Jurkat, Clone E6-1 (cell line): ENCODE results near the gene EMID1. TPM values are rescaled to one million over a fixed set of nuclear protein-coding genes. Genes with fewer than 3 reads are reported as not detected.

Source experiments
- DNase-seq: peaks from one replicate; pipeline ENCODE4 v3.0.0-alpha.2; 2011; ENCODE audit warnings: low read depth, low spot score
- H3K4me3 ChIP-seq: 2 replicates; pipeline ENCODE4 v1.5.1; 2011; ENCODE audit warnings: mild to moderate bottlenecking, low read length, control low read depth, moderate library complexity
- polyA plus RNA-seq: library from polyadenylated mRNA; unstranded; fragments of >200 nt; gene quantifications from one replicate; pipeline ENCODE4 v1.2.1, GENCODE V29; 2012; ENCODE audit warnings: missing spikeins; ENCODE audit not compliant: insufficient read length, insufficient read depth

The EMID1 gene
- polyA plus RNA-seq, result 20.8 TPM

DNA sequence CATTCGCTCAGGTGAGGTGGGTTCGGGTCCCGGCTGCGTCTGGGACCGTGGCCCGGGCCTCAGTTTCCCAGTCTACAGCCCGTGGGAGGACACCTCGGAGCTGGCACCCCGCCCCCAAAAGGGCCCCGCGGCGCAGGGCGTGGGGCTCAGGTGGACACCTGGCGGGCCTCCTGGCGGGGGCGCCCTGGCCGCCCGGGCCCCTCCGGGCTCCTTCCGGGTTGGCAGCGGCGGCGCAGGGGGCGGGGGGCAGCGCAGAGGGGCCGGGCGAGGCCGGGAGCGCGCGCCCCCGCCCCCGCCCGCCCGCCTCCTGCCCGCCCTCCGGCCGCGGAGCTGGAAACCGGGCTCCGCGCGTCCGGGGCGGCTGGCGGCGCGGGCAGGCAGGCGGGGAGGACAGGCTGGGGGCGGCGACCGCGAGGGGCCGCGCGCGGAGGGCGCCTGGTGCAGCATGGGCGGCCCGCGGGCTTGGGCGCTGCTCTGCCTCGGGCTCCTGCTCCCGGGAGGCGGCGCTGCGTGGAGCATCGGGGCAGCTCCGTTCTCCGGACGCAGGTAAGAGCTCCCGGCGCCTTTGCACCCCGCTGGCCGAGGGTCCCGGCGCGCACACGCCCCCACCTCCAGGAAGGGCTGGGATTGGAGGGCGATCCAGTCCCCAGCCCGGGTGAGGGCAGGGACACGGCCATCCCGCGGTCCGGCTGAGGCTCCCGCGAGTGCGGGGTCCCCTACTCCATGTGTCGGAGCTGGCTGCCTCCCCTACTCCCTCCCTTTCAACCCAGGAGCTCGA lies at the start of gene EMID1:
Gene EMID1 (plus strand): TSS at position 303 of the 778 bp plus-strand sequence. CDS start 143 bp downstream, at position 446.
- DNase-seq, result no peak
- H3K4me3 ChIP-seq, result peak within 1 kb of the TSS; percentile 65

DNA sequence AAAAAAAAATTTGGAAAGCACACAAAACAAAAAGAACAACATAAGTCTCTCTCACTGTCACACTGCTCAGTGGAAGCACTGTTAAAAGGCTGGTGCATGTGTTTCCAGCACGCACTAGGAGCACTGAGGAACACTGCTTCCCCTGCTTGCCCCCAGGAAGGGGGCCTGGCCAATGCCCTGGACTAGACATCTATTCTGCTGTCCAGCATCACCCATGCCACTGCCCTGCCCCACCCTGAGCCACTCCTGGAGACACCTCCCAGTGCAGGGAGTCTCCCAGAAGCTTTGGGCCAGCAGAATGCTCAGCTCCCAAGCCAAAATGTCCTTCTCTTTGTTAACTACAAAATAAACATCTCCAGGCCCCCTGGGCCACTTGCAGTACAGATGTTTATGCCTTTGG lies 49.7 kb upstream of the EMID1 start:
- no peak overlapping the region for H3K4me3 ChIP-seq
- DNase-seq, result no peak

DNA sequence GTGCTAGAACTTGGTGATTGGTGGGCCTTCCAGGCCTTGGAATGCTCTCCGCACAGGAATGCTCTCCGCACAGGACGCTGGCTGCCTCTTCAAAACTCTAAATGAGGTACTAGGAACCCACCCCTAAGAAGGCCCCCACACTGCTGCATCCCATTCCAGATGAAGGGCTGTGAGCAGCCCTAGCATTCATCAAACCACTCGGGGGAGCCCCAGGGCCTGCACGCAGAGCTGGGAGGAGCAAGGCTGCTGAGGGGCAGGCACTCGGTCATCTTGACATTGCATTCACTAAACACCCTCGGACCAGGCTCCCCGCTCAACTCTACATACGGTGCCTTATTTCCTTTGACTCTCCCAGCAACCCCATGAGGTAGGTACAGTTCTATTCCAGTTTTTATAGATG lies 49.2 kb upstream of the EMID1 start:
- DNase-seq, result no peak
- no peak overlapping the region for H3K4me3 ChIP-seq

DNA sequence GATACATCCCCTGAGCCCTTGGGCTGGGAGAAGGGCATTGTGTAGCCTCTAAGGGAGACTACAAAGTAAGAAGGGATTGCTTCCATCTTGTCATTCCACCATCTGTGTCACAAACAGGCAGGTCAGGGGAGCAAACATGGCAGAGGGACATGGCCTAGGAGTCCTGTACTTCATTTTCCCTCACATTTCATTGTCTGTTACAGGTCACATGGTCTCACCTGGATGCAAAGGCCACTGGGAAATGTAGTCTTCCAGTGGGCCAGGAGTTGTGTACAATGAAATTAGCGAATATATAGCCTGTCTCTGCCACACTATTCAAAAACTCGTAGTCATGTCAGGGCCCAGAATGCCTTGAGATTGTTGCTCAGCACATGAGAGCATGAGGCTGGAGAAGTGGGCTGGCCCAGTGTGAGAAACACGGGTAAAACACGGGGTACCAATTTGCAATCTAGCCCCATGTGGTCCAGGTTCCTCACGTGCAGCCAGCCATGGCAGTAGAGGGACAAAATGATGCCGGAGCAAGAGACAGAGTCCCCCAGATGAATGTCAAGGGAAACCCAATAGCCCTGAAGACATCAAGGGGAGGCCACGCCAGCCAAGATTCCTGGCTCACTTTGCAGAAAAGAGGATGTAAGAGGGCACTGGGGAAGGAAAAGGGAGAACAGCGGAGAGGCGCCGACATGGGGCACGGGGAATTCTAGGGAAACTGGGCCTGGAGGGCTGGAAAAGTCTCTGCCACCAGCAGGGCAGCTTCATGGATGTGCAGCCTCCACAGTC lies 47.7 kb upstream of the EMID1 start:
- no peak for DNase-seq
- H3K4me3 ChIP-seq, result no peak overlapping the region

DNA sequence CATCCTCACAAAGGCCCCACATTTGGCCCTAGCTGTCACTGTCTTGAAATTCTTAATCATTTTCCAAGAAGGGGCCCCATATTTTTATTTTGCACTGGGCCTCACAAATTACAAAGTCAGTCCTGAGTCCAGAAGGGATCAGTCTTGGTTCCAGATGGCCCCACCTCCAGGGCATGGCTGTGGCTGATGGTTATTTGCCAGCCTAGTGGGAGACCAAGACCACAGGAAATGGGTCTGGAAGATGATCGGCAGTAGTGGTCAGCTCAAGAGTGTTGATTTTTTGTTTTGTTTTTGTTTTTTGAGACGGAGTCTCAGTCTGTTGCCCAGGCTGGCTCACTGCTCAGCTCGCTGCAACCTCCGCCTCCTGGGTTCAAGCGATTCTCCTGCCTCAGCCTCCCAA lies 47.1 kb upstream of the EMID1 start:
- no peak for DNase-seq
- H3K4me3 ChIP-seq, result no peak overlapping the region

DNA sequence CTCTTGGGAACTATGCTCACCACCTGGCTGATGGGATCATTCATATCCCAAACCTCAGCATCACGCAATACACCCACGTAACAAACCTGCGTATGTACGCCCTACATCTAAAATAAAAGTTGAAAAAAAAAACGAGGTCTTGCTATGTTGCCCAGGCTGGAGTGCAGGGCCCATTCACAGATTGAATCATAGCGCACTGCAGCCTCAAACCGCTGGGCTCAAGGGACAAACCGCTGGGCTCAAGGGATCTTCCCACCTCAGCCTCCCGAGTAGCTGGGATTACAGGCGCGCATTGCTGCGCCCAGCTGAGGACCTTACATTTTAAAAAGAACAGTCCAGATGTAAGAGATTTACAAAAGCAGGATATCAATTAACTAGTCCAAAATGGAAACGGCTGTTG lies 41.9 kb upstream of the EMID1 start:
- DNase-seq, result no peak

DNA sequence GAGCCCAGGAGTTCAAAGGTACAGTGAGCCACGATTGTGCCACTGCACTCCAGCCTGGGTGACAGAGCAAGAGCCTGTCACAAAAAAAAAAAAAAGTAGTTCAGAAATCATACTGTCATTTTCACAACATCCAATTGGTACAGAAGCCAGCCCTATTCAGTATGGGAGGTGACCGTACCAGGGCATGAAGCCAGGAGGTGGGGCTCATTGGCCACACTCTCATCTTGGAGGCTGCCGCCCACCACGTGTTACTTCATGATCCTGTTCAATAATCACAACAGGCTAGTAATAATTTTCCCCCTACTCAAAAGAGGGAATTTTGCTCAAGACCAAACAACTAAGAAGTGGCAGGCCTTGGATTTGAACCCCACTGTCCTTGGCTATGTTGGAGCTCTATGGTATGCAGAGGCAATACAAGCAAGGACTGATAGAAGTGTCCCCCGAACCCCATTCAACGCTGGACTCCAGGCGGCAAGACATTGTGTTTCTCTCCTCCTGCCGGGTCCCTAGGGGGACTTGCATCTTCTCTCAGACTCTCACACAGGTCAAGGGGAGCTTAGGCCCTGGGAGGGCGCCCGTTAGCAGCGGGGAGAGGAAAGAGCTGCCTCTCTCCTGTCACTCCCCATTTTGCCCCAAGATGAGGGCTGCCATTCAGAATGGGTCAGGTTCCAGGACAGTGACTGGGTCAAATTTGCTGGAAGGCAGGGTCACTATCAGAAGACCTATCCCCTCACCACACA lies 40.2 kb upstream of the EMID1 start:
- DNase-seq, result no peak
- no peak overlapping the region for H3K4me3 ChIP-seq

More for the DNA sequence above, 41.9 kb upstream of the EMID1 start:
- H3K4me3 ChIP-seq, result no peak overlapping the region

DNA sequence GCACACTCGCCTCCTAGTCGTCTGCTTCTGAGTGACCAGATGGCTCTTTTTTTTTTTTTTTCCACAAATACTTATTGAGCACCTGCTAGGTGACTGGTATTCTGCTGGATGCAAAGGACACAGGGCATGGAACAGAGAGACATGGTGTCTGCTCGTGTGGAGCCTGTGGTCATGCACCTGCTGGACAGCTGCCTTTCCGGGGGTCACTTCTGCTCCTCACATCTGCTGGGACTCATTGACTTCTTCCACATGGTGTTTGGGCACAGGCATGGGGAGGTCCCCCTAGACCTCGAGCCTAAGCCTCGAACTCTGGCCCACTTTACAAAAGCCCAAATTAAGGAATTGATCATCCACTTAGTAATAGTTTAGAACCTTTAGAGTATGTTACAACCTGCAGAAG lies 39.5 kb upstream of the EMID1 start:
- no peak overlapping the region for H3K4me3 ChIP-seq
- DNase-seq, result no peak

DNA sequence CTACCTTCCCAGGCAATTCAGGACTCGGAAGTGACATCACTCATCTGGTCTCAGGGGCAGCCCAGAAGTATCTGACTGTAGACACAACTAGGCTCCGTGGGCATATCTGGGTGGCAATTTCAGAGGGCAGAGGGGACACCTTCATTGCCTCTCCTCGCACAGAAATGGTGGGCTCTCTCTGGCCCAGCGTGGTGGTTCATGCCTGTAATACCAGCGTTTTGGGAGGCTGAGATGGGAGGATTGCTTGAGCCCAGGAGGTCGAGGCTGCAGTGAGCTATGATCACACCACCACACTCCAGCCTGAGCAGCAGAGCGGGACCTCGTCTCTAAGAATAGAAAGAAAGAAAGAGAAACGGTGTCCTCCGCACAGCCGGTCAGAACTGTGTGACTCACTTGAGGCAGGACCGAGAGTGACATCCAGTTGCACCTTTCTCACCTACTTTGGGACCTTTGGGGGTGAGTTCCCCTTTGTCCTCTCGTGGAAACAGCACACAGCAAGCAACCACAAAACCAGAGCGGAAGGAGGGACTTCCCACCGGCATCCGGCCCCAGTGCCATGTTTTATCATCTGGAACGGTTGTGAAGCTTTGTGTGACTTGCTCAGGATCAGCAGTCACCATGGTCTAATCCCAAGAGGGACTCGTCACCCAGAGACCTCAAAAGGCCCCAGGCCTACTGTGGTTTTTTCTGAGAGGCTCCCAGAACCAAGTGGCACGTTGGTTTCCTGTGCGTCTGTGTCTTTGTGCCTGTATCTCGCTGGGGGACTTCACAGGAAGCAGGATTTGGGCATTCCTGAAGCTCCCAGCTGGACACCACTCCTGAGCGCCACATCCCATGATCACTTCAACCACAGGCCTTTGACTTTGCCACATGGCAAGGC lies 38.4 kb upstream of the EMID1 start:
- peak overlapping the region; percentile 2 for H3K4me3 ChIP-seq
- peak; percentile 96 for DNase-seq

DNA sequence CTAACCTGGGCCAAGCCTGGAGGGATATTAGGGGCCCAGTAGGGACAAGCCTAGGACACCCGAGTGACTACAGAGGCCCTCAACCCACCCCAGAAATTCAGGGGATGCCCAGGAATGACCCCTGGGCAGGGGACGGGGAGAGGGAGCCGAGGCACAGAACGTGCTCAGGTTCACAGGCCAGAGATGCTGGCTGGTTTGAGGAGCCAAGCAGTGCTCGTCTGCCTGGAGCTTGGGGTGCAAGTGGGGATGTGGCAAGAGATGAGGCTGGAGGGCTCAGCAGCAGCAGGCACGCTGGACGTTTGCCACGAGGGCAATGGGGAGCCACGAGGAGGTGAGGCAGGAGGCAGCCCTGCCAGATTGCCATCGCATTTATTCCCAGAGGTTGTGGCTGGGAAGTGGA lies 34.0 kb upstream of the EMID1 start:
- no peak overlapping the region for H3K4me3 ChIP-seq
- DNase-seq, result no peak

DNA sequence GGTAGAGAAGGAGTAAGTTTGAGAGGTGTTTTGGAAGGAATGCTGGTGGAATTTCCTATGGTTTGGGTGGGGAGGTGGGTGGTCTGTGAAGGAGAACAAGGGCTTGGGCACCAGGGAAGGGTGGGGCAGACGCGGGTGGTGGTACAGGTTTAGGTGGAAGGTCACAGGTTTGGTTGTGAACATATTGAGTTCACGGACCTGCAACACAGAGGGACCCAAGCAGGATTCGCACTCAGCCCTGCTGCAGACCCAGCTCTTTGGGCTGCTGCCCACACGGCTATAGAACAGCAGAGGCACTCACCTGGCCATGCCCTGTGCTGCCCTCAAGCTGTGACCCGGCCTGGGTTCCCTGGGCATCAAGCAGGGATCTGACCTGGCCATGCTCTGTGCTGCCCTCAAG lies 33.5 kb upstream of the EMID1 start:
- H3K4me3 ChIP-seq, result no peak overlapping the region
- no peak for DNase-seq

DNA sequence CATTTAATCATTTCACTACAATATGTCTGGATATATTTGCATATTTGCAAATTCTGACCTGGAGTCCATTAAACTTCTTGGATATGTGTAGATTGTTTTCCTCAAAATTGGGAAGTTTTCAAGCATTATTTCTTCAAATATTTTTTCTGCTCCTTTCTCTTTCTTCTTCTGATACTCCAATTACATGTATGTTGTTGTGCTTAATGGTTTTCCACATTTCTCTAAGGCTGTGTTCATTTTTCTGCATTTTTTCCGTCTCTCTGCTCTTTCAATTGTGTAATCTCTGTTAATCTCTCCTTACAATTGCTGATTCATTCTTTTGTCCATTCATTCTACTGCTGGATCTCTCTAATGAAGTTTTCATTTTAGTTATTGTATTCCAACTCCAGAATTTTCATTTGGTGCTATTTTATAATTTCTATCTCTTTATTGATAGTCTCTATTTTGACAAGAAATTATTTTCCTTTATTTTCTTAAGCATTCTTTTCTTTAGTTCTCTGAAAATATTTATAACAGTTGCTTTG lies 30.3 kb upstream of the EMID1 start:
- no peak for DNase-seq
- H3K4me3 ChIP-seq, result no peak overlapping the region

DNA sequence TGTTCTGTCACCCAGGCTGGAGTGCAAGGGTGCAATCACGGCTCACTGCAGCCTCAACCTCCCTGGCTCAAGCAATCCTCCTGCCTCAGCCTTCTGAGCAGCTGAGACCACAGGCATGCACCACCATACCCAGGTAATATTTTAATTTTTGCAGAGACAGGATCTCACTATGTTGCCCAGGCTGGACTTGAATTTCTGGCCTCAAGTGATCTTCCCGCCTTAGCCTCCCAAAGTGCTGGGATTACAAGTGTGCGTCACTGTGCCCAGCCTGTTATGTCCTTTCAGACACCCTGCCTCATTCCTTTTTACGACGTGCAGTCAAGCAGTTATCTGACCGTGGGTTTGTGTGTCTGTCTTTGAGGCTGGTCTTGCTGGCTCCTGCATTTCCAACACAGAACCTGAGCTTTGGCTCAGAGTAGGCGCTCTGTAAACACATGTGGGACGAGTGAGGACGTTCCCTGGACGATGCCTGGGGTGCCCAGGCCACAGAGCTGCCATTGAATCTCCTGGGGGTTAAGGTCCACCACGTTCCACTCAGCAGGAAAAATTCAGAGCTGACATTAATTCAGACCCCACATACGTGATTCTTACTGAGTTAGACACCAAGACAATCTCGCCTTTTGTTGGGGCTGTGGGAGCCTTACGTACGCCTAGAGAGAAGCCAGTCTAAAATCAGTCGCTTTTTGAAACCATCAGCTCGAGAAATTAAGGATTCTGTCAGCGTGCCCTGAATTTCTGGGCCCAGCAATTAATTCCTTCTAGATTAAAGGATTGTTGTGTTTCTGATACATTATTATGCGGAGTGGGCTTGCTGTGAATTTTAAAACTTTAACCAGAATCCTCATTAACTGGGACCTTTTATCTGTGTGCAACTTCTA lies 21.5 kb upstream of the EMID1 start:
- DNase-seq, result no peak
- no peak overlapping the region for H3K4me3 ChIP-seq

DNA sequence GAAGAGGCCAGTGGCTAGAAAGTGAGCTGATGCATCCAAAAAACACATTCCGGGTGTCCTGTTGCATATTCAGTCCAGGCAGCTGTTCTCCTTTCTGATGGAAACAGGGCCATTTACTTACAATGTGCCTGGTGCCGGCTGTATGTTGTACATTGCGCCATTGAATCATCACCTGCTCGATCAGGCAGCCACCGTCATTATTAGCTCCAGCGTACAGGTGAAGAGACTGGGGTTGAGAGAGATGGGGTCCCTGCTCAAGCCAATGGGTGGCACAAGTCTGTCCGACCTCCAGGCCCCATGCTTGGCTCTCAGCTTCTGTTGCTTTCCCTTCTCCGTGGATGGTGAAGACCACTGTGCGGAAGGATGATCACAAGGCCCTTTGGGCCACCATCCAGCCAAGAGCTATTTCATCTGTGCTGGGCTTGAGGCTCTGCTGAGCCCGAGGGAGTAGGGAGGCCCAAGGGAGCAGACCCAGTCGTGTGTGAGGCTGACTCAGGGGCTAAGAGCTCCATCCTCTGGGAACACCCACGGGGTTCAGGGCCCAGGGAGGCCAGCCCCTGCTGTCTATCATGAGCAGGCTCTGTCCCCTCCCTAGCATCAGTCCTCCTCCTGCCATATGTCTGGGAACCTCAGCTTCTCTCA lies 20.7 kb upstream of the EMID1 start:
- no peak for DNase-seq
- no peak overlapping the region for H3K4me3 ChIP-seq

DNA sequence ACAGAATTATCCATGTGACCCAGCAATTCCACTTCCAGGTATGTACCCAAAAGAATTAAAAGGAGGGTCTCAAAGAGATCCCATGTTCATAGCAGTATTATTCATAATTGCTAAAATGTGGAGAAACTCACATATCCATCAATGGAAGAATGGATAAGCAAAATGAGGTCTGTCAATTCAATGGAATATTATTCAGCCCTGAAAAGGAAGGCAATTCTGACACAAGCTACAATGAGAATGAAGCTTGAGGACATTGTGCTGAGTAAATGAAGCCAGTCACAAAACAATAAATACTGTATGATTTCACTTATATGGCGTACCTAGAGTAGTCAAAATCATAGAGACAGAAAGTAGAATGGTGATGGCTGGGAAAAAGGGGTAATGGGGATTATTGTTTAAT lies 19.4 kb upstream of the EMID1 start:
- no peak for DNase-seq
- H3K4me3 ChIP-seq, result no peak overlapping the region

DNA sequence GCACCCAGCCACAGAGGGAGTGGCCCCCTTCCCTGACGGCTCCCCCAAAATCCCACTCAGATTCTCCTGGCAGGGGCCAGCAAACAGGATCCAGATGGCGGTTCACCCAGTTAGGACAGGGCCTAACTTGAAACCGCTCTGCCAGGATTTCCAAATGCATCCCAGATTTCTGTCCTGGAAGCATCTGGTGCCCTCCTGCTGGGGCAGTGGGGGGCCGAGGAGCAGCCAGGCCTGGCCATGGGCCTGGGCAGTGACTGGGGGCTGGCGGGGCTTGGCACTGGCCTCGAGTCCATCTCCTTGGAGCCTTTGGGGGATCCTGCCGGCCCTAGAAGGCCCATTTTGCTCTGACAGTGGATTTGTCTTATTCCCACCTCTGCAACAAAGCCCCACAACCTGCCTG lies 17.9 kb upstream of the EMID1 start:
- no peak overlapping the region for H3K4me3 ChIP-seq
- no peak for DNase-seq

DNA sequence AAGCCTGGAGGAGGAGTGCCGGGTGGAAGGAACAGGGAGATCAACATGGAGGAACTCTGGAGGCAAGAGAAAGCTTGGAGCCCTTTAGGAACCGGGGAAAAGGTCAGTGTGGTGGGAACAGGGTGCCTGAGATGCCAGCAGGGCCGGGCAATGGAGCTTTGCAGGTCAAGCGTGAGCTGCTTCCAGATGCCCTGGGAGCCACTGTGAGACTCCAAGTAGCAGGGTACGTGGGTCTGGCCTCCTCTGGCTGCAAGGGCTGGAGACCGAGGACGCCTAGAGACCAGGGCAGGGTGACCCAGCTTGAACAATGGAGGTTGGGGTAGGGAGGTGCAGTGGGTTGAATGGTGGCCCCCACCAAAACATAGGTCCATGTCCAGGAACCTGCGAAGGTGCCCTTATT lies 15.6 kb upstream of the EMID1 start:
- H3K4me3 ChIP-seq, result no peak overlapping the region
- DNase-seq, result no peak
